DMS153 (cell line): Measurements from ENCODE around the gene FARS2.

Experiments
- DNase-seq: peaks from one replicate; lab custom pipeline; 2025; lab: John Stamatoyannopoulos, UW

Gene FARS2

DNA sequence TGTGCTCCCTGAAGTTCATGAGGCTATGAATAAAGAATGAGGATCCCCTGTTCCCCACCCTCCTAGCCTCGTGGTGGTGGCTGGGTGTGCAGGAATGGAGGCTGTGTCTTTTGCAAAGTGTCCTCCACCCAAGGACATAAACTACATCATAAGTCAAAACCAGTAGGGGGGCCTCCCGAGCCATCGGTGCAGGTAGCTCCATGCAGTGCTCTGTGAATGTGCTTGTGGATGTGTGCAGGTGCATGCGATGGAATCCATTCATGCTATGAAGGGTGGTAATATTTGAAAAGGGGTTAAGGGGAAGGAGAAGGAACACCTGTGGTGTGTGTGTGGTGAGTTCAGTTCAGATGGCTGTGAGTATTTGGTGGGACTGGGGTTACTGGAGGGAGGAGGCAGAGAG, 548.1 kb downstream of the FARS2 start:
- DNase-seq, result no peak

DNA sequence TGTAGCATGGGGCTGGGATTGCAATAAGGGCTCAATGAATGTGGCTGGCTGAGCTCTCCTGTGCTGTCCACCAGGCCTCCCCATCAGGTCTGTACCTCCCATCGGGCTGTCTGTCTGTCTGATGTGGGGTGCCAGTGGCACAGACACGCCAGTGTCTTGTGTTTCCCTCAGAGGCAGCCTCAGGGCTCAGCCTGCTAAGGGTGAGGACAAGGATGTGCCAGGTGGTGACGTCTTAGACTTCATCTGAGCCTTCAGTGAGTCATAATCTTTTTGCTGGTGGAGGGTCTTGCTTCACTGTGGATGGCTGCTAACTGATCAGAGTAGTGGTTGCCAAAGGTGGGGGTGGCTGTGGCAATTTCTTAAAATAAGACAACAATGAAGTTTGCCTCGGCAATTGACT, 550.7 kb downstream of the FARS2 start:
- DNase-seq, result no peak

DNA sequence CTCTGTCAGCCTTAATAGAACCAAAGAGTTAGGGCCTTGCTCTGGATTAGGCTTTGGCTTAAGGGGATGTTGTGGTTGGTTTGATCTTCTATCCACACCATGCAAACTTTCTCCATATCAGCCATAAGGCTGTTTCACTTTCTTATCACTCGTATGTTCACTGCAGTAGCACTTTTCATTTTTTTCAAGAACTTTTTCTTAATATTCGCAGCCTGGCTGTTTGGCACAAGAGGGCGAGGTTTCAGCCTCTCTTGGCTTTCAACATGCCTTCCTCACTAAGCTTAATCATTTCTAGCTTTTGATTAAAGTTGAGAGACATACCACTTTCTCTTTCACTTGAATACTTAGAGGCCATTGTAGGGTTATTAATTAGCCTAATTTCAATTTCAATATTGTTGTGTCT, 552.3 kb downstream of the FARS2 start:
- DNase-seq, result no peak

DNA sequence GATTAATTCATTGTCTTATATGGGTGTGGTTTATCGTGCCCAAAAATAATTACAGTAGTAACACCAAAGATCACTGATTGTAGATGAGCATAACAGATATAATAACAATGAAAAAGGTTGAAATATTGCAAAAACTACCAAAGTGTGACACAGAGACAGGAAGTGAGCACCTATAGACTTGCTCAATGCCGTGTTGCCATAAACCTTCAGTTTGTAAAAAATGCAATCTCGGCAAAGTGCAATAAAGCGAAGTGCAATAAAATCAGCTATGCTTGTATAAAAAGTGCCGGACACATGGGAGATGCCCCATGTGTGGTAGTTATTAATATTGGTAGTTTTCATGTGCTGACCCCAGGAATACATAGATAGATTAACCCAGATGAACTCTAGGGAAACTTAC, 552.8 kb downstream of the FARS2 start:
- no peak for DNase-seq

DNA sequence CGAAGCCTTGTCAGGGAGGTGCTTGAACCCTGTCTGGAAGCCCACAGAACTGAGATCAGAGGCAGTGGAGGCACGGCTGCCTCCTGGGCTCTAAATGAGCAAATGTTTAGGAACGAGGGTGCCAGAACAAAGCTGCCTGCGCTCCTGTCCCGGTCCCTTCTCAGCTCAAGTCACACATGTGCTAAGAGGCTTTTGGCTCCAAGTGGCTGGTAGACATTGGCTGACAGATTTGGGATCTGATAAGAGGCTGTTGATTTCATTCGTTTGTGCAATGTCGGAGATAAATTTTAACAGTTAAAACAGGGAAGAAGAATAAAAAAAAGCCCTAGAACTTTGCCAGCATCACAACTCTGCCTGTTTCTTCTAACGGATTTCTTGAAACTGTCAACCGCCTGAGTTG, 553.6 kb downstream of the FARS2 start:
- no peak for DNase-seq

DNA sequence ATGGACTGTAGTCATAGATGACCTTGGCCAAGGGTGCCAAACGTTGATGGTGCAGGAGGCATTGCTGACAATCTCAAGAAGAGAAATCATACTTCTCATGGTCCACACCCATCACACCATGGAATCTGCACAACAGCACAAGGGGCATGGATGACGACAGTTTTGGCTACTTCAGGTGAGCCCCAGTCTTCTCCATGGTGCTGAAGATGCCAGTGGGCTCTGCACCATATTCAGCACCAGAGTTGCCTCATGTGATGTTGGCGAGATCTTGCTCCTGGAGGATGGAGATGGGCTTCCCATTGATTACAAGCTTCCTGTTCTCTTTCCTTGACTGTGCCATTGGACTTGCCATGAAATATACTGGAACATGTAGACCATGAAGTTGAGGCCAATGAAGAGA, 556.6 kb downstream of the FARS2 start:
- no peak for DNase-seq

DNA sequence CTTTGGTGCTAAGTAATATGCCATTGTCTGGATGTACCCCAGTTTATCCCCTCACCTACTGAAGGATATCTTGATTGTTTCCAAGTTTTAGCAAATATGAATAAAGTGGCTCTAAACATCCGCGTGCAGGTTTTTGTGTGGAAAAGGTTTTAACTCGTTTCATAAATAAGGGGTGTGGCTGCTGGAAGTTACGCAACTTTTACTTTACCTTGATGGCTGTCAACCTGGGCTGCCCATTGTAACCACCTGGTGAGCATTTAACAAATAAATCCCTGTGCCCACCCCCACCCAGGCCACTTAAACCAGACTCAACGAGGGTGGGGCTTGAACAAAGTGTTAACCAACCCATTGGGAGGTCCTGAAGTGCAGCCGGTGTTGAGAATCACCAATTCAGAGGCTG, 557.6 kb downstream of the FARS2 start:
- no peak for DNase-seq
